ENCODE results near the gene HEMGN.
A peak's percentile ranks its signal among the peaks of the same experiment; 100 is the strongest.

HEMGN gene

DNA sequence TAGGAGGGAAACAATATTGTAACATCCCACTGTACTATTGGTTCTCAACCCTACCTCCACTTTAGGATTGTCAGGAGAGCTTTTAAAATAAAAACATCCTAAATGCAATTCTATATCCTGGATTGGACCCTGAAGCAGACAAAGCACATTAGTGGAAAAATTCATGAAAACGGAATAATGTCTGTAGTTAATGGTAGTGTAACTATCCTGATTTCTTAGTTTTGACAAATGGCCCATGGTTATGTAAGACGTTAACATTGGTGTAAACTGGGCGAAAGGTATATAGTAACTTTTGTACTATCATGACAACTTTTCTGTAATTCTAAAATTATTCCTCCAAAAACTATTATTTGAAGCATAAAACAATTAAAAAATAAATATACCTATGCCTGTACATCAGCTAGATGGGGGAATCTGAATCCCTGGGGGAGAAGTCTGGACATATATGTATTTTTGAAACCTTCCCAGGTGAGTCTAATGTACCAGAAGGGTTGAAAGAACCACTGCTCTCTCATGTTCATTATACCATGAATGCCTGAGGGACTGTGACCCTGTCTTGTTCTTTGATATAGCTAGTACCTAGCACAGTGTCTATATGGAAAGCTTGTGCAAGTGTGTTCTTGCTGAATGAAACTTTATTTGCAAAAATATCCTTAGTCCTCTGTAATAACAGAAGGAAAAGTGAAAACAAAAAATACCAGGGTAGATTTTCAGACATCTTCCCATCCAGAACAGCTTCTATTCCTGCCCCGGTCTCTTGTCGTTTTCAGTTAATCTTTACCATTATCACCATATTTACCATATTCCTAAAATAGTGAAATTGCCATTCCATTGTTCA is 12.3 kb downstream of the HEMGN start:
- no peak for DNase-seq

DNA sequence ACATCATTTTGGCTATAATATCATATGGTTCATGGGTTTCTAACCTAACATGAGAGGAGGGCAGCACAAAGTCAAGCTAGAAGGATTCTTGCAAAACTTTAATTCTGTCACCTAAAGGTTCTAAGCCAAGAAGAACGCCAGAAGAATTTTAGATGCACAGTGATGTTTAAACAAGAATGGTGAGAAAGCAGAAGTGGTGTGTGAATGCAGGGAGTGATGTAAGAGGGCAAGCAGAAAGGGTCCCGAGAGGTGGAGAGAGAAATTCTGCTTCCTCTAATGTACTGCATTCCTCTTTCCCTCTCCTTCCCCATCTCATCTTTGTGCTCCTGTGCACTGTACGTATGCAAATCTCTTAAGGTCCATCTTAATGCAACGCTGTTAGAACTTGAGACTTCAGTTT is 13.6 kb downstream of the HEMGN start:
- no peak for DNase-seq

DNA sequence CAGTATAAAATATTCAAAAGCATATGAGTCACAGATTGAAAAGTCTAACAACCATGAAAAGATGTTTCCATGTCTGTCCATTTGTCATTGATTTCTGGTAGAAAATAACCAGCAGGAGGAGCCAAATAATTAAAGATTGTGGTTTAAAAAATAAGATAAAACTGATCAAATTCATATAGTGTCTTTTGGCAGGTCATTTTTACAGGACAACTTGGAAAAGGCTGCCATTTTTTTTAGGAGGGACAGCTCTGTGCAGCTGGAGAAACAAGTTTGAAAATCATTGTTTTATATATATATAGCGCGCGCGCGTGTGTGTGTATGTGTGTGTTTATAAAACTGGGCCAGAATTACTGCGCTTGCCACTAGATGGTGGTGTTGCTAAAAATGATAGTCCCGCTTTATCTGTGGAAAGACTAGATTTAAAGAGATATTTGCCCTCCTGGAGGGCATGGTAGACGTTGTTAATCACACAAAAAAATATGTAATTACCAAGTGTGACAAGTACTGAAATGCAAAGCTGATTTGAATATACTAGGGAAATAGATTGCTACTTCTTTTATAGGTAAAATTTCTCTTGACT is 14.4 kb downstream of the HEMGN start:
- peak; percentile 56 for DNase-seq

DNA sequence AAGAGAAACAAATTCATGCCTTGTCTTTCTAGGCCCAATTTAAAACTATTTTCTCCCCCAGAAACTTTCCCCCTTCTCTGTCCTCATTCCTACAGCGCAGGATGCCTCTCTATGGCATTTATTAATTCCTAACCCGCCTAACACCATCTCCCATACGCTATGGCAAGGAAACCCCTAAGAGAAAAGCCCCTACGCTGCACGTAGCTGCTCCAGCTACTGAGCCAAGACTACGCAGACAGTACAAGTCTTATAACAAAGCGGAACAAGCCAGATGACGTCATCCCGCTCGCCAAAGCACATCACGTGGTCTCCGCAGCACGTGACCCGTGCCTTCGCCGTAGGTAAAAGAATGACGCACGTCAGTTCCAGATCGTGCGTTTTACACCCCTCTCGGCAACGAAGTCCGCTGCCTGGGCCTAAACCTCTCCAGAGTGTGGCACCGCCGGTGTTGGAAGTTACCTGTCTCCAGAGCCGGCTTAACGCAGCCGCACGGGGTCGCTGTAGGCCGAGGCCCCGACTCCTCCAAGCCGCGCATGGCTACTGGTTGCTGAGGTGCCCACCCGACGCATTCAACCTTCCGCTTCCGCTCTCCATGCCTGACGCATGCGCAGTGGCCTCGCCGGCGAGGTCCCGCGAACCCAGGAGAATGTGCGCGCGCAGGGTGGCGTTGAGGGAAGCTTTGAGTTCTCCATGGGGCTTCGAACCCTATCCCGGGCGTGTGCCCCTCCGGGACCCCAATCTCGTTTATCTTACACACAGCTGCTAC is 15.8 kb downstream of the HEMGN start, which contains the start of gene TRMO:
TRMO (minus strand) TSS at position 542 of the 766 bp plus-strand sequence; CDS start at position 535, 7 bp downstream.
- peak; percentile 93 for DNase-seq

DNA sequence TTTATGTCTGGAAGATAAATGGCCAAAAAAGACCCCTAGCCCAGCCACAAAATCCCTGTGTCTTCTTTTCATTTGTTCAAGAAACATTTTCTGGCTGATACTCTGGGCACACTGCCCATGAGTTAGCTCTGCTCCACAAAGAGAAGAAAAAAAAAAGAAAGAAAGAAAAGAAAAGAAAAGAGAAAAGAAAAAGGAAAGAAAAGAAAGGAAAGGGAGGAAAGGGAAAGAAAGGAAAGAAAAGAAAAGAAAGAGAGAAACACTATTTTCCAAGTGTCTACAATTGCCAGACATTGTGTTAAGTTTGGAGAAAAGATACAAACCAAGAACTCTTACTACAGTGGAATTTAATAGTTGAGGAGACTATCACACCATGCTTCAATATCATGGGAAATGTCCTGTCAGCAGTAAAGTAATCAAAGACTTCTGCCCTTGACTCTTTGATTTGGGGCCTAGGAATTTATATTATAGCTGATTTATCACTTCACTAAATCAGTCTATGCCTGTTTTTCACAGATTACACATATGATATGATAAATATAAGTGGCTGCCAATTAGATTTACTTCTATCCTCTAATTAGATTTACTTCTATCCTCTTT is 18.7 kb downstream of the HEMGN start:
- DNase-seq, result no peak

DNA sequence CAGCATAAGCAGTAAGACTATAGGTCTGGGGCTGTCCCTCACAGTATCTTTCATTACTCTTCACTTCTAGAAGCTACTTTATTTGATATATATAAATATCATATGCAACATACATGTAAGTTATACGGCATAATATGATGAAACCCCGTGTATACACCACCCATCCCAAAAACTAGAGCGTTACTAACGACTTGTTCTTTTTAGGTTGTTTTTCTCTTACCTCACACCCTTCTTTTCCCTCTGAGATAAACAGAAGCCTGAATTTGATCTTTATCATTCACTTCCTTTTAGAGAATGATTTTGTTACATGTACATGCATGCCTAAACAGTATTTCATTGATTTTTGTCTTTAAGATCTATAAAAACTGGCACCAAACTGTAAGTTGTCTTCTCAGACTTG is 19.4 kb downstream of the HEMGN start:
- no peak for DNase-seq

DNA sequence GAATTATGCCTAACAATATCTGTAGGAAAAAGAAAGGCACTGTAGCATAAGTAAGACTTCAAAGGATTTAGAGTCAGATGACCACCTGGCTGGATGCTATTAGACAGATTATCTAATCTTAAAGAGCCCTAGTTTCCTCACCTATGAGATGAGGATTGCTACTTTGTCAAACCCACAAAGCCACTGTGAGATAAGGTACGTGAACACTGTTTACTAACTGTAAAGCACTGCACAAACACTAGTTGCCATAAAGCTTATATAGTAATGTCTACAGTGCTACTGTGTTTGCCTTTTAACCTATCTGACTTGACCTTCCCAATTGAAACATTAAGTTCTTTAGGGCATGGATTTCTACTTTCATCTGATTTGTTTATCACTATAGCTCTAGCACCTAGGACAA is 26.0 kb downstream of the HEMGN start:
- DNase-seq, result no peak

DNA sequence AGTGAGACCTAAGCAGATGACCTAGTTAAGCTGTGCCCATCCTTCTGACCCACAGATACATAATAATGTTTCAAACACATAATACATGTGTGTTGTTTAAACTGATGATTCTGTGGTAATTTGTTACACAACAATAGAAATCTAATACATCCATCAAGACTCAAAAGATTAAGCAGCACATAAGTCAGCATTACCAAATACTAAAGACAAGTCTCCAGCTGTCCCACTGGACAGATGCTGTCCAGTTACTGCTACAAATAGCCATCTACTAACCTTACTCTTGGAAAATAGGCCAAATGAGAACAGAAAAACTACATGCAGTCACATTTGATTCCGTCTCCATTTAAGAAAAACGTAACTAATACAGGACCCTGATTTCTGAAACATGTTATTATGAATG is 26.4 kb downstream of the HEMGN start:
- DNase-seq, result no peak

DNA sequence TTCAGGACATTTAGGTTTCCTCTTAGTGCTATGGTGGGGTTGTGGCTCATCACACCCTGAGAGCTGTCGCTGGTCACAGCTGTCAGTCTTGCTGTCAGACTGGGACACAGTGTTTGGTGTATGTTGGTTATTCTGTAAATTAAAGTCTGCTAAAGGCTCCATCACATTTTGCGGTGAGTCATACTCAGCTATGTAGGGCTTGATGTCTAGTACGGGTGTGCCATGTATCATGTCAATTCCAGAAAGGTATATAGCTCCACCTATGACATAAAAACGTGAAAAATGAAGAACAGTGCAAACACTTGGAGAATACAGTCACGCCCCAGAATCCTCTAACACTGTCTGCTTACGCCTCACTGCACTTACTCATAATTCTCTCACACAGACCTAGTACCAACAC is 27.6 kb downstream of the HEMGN start:
- no peak for DNase-seq

DNA sequence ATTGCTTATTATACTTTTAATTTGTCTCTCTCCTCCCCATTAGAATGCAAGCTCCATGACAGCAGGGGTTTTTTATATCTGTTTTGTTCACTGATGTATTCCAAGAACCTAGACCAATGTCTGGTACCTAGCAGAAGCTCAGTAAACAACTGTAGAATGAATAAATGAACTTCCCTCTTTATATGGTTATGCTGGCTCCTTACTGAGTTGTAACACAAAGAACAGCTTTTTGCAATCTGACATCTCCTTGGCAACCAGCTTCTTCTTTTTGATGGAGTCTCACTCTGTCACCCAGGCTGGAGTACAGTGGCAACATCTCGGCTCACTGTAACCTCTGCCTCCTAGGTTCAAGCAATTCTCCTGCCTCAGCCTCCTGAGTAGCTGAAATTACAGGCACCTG is 29.3 kb downstream of the HEMGN start:
- DNase-seq, result no peak

DNA sequence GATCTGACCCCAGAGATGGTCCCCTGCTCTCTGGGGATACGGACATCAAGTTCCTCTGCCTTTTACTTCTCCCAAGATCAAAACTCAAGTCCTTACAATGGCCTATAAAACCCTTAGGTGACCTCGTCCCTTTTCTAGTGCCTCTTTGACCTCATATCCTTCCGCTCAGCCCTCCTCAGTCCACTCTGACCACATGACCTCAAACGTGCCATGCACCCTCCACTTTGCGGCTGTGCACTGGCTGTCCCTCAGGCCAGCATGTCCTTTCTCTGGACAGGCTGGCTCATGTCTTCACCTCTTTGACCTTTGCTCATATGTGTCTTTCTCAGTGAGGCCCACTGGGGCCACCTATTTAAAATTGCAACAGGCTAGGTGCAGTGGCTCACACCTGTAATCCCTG is 30.3 kb downstream of the HEMGN start:
- DNase-seq, result no peak

DNA sequence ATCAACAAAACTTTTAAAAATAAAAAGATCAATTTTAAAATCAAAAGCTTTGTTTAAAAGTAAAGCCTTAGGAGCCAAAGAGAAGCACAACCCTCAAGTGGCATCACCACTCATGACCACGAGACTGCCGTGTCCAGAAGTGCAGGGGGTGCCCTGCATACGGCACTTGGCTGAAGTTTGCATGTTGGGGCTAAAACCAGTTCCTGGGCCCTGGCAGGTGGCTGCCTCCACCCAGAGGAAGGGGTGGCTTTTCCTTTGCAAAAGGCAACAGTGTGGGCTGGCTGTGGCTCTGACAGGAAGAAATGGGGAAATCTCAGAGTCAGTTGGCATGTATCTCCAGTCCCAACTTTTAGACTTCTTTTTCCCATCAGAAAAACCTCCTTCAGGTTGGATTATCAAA is 30.9 kb downstream of the HEMGN start:
- DNase-seq, result no peak

DNA sequence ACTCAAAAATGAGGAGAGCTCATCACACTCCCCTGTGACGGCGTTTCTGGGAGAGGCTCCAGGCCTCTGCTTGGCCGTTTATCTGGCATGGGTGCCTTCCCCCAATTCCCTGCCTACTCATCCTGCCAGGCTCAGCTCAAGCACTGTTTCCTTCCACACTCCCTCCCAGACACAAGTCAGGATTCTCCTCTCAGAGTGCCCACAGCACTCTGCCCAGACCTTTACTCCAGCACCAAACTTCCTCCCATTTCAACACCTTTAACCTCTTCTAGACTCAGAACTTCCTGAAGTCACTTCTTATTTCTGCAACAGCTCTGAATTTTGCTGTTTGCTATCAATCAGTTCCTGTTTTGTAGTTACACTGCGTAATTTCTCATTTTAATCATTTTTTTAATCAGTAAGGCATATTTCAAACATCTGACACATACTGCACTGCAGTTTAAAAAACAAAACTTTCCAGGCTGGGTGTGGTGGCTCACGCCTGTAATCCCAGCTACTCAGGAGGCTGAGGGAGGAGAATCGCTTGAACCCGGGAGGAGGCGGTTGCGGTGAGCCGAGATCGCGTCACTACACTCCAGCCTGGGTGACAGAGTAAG is 31.6 kb downstream of the HEMGN start:
- no peak for DNase-seq

DNA sequence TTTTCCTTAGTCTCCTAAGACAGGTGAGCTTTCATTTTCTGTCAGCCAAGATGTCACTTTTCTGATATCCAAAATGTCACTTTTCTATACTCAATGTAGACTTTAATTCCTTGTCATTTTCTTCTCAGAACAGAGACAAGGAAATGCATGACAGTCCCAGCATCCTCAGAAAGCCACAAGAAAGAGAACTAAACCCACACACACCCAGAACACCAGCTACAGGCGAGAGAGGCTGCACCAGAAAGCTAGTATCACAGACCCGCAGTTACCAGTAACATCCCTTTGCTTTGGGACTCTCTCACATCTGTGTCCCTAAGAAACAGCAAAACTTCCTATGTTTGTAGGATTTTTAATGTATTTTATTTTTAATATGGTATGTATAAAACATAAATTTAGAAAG is 32.7 kb downstream of the HEMGN start:
- no peak for DNase-seq

DNA sequence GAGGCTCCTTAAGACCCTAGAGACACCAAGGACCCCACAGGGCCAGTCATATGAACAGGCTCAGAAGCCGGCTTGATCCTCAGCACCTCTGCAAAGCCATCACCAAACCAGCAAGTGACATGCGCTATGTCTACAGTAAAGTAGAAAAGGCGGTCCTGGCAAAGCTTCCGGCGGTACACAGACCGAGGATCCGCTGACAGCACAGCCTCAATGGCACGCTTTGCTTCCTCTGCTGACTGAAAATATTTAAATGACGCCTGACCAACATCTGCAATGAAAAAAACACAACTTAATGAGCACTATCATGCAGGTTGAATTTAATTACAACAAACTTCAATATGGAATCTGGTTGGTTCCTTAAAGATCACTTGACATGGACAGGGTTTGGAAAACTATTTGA is 33.2 kb downstream of the HEMGN start:
- DNase-seq, result no peak

DNA sequence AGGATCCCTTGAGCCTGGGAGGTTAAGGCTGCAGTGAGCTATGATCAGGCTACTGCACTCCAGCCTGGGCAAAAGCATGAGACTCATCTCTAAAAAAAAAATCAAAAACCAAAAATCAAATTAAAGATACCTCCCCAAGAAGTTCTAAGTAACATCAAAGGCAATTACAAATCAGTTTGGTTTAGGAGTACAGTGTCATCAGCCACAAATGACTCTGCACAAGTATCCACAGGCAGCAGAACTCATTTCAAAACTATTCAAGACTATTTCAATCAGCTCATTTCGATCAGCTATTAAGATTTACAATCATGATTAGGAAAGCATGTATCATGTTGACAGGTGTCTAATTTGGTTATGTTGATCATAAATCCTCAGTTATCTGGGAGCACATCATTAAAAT is 34.8 kb downstream of the HEMGN start:
- DNase-seq, result no peak

DNA sequence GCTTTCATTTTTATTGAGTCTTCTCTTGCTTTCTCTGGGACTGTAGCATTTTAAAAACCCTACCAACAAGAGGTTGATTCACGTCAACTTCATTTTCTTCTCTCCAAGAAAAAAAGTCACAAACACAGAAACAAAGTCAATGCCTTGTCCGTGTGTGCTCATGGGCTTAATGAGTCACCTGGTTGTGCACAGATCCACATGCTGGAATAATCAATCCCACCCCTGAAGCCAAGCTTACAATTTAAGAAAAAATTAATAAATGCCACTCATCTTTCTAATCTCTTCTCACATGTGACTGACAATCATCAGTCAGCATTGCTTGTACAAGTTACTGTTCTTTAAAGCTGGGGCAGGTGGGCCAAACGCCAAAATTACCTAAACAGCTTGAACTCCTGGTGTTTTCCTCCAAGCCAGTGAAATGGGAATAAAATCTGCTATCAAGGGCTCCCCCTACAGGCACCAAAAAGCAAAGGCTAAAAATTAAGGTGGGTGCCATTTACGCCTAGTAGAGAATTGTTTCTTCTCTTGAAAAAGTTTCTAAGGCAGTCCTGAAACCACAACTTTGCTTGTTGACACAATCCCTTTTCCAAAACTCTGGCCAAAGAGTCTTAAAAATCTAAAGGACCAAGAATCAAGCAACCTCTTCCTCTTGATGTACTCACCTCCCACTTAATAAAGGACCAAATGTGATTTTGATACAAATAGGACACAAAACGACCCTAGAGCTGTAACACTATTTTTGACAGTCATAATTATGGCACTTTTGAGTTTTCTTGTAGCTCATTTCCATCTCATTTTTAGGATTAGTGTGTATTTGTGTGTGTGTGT is 37.0 kb downstream of the HEMGN start:
- DNase-seq, result peak; percentile 28

DNA sequence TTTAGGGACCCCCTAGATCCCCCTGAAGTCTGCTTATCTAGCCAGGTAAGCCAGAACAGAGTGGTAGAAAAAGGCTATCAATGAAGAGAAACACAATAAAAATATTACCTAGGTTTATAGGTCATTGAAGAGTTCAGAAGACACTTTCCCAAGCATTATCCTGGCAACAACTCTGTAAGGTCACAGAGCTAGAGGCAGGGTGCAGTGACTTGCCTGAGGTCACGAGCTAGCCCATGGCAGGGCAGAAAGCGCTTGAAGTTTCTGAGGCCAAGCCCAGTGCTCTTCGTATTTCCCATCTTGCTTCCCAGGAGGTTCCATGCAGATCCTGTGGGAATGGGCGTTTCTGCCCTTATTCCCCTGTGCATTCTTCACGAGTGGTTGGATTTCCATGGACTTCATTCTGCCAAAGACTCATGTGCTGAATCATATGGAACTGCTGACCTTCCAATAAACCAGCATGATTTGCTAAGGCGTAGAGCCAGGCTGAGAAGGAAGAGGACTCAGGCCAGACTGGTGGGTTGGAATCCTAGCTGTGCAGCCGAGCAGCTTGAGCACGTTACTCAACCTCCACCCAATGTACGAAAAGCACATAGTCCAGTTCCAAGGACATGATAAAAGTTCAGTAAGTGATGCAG is 37.8 kb downstream of the HEMGN start:
- DNase-seq, result no peak

DNA sequence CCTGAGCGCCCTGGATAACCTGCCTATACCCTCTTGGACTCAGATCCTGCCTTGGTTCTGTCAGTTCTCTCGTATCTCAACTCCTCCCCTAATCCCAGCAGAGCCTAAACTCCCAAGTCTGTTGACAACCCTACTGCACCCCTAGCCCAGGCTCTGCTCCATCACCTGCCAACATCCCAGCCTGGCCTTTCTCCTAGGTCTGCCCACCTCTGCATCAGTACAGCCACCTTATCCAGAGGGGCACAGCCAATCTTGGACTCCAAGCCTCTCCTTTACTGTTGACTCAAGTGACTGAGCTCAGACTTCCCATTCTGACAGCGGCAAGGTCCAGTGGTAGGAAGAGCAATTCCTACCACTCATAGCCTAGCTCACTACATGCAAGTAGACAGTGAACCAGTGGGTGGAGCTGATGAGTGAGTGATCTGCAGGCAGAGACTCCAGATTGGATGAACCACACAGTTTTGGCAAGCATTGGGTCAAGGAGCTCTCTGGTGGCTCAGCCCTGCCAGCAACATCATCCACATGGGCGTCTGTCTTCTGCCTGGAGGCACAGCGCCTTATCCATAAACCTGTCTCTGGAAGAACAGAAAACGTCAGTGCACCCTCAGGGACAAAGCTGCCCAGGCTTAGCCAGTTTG is 42.2 kb downstream of the HEMGN start:
- DNase-seq, result no peak

DNA sequence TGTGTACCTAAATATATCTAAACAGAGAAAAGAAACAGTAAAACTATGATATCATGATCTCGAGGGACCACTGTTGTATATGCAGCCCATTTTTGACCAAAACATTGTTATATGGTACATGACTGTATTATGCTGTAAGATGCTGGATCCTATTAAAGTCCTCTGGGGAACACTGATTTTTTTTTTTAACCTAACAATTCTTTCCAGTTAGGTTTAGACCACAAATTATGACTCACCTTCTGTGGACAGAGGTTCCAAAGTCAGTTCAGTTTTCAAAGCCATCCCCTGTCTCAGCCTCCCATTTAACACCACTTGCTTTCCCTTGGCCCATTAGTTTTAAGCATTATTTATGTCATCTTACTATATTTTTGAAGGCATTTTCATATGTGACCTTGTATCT is 42.8 kb downstream of the HEMGN start:
- DNase-seq, result no peak

DNA sequence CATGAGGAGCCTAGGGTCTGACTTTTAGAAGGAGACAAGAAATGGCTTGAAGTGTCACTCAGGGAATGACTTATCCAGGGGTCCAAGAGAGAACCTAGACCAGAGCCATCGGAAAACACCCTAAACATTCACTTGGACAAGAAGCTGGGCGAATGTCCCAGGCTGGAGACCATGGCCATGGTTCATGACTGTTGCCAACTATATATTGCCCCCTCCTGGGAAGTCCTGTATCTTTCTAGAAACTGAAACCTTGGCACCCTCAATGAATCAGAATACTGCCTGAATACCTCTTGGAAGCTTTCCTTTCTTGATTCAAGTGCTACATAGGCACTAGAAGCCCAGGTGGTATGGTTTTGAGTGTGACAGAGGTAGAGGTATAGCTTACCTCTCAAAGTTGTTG is 45.6 kb downstream of the HEMGN start:
- DNase-seq, result no peak
